D721Med (cell line): ENCODE measurements around the gene FREY1.

Source experiments
- DNase-seq: peaks from one replicate; pipeline ENCODE4 v3.0.0; 2011; ENCODE audit warnings: low spot score; ENCODE audit not compliant: insufficient read length
- FAIRE-seq: peaks from 2 replicates; lab custom pipeline; 2011; peaks lifted over from hg19 to GRCh38; lab: Jason Lieb, UNC
- TF ChIP-seq, protein P1 (sequence below): IDR thresholded peaks from 2 replicates; pipeline ENCODE4 v1.5.1; 2012; ENCODE audit warnings: mild to moderate bottlenecking, control low read depth; ENCODE audit not compliant: insufficient read depth; ENCODE audit errors: missing control alignments

The FREY1 gene

DNA sequence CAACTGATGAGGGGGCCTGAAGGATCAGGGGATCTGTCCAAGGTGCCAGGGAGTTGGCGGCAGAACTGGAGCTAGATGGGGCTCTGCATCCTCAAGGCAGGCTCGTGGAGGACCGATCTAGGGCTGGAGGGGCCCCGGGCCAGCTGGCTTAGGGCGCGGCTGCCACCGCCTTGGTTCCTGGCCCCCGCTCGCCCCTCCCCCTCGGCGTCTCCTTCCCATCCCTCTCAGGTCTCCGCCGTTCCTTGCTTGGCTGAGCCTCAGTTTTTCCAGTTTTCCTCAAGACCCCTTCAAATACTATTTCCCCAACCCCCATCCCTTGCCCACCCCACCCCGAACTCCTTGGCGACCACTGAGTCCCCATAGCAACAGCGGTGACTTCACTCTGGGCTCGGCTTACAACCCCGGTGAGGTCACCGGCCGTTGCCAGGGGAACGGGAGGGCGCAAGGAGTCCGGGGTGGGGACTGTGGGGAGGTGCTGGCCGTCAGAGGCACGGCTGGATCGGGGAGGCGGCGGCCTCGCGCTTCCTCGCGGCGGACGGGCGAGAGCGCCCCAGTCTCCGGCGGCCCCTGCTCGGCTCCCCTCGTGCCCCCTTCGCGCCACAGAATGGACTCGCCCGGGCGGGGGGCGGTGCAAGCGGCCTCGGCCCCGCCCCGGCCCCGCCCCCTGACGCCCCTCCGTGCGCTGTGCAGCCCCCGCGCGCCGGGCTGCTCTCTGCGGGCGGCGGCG is 7.5 kb downstream of the FREY1 start:
- no peak for FAIRE-seq
- peak; percentile 88 for DNase-seq

DNA sequence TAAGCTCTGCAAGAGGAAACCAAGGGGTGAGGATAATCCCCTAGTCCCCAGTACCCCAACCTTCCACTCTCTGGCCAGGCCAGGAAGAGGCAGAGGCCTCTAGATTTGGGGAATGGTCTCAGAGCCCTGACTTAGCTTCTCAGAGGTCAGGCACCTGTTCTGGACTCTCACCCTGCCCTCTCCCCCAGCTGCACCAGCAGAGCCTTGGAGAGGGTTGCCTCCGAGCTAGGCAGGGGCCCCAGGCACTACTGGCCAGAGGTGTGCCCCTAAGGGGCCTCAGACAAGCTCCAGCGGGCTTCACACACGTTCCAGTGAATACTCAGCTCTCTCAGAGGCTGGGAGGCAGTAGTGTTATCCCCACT is 8.0 kb downstream of the FREY1 start:
- no peak for FAIRE-seq
- no peak for DNase-seq
- TF ChIP-seq, protein P1, sequence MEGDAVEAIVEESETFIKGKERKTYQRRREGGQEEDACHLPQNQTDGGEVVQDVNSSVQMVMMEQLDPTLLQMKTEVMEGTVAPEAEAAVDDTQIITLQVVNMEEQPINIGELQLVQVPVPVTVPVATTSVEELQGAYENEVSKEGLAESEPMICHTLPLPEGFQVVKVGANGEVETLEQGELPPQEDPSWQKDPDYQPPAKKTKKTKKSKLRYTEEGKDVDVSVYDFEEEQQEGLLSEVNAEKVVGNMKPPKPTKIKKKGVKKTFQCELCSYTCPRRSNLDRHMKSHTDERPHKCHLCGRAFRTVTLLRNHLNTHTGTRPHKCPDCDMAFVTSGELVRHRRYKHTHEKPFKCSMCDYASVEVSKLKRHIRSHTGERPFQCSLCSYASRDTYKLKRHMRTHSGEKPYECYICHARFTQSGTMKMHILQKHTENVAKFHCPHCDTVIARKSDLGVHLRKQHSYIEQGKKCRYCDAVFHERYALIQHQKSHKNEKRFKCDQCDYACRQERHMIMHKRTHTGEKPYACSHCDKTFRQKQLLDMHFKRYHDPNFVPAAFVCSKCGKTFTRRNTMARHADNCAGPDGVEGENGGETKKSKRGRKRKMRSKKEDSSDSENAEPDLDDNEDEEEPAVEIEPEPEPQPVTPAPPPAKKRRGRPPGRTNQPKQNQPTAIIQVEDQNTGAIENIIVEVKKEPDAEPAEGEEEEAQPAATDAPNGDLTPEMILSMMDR = no peak

More for the DNA sequence above, 7.5 kb downstream of the FREY1 start:
- TF ChIP-seq, protein P1 = no peak

DNA sequence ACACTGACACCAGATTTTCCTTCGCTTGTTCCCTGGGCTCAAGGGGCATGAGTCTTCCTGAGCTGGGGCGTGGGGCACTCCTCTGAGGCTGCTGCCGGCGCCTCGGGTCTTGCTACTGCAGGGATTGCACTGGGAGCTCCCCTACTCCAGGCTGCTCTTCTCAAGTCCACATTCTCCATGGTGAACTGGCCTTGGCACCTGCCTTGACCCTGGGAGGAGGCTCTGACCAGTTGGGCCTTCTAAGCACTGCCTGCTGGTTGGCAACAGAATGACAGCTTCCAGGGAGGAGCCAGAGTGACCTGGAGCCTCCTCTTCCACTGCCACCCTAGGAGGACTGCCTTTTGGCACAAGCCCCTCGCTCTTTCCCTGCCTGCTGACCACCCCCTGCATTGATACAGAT is 9.5 kb downstream of the FREY1 start:
- DNase-seq (no peak), FAIRE-seq (no peak)
- TF ChIP-seq, protein P1 = no peak

DNA sequence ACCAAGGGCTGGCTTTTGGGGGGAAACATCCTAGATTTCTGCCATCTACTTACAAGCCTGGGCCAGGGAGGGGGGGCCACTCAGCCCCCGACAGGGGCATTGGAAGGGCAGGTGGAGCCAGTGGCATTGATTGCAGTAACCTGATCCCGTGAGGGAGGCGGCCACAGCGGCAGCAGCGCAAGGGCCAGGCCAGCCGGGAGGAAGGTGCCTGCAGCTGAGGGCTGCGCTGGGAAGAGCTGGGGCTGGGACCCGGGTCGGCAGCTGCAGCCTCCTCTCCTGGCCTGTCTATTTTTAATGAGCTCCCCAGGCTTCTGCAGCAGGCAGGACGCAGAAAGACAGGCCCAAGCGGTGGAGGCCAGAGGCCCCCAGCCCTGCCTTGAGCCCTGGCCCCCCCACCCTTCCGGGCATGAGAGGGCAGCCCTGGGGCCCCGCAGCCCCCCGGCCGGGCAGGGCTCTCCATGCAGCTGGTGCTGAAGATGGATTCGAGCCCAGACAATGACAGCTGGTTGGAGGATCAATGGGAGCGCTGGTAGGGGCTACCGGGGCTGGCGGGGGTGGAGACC is 10.6 kb downstream of the FREY1 start:
- FAIRE-seq = no peak
- no peak for DNase-seq
- TF ChIP-seq, protein P1 = no peak

DNA sequence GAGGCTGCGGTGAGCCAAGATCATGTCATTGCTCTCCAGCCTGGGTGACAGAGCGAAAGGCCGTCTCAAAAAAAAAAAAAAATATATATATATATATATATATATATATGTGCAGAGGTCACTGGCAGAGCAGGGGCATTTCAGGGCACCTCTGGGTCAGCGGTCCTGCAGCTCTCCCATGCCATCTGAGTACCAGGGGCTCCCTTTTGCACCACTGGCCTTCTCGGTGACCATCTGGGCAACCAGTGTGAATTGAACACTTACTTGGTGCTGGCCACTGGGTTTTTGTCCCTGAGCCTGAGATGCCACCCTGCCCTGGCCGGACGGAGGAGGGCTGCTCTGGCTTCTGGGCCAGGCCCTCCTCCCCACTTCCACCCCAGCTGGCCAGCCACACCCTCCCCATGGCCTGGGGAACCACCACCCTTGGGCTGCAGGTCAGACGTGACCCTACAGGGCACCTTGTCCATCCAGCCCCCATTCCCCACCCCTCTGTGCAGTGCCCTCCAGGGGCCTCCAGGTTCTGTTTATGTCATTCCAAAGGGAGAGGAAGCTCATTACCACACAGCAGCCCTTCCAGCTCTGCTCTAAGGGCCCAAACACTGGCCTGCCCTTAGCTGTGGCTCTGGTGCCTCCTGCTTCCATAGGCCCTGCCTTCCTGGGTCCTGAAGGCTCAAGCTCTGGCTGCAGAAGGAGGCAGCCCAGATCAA is 11.4 kb downstream of the FREY1 start:
- TF ChIP-seq, protein P1 = no peak
- DNase-seq (no peak), FAIRE-seq (no peak)

DNA sequence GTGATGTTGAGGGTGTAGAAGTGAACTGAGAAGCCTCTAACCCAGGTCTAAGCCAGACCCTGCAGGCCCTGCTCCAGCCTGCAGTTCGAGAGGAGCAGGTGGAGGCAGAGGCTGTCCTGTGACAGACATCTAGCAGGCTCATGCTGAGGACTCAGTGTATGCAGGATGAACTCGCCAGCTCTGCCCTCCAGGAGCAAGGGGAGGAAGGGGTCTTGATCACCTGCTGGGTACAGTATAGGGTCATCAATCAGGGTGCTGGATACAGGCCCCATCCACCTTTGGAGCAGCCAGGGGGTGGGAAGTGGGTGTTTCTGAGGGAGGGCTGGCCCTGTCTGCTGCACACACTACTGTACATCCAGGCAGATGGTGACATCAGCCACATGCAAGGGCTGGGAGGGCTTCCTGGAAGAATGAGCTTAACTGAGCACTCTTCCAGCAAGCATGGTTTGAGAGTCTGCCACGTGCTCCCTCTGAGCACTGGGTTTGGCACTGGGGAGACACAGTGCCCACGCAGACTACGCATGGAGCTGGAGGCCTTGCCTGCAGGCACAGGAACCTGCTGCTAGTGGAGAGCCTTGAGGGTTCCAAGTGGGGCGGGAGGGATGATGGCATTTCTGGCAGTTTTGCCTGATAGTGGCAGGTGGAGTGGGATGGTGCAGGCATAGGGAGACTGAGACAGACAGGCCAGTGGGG is 12.4 kb downstream of the FREY1 start:
- TF ChIP-seq, protein P1 = no peak
- DNase-seq = no peak
- FAIRE-seq = no peak
